HG03439 (cell line): ENCODE results near the gene NFKBIE.

ENCODE experiments used
- ATAC-seq: cut with Tn5 transposase; IDR thresholded peaks from one replicate; pipeline ENCODE4 v1.9.1; 2021; ENCODE audit warnings: mild to moderate bottlenecking, moderate library complexity; ENCODE audit not compliant: unreplicated experiment

NFKBIE gene

DNA sequence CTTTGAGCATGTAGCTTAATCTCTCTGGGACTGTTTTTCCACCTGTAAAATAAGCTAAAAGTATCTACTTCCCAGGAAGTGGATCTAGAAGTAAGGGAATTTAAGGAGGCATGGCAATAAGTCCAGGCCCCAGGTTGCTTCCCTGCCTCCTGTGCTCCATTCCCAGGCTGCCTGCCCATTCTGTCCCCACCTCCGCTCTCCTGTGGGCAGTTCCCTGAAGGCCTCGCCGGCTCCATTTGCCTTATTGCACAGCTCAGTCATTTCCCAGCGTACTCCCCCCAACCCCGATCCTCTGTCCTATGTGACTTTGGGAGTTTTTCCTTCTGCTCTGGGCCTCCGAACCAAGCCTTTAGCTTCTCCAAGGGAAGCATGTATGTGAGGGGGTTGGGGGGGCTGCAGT is 37.3 kb downstream of the NFKBIE start:
- ATAC-seq = no peak

DNA sequence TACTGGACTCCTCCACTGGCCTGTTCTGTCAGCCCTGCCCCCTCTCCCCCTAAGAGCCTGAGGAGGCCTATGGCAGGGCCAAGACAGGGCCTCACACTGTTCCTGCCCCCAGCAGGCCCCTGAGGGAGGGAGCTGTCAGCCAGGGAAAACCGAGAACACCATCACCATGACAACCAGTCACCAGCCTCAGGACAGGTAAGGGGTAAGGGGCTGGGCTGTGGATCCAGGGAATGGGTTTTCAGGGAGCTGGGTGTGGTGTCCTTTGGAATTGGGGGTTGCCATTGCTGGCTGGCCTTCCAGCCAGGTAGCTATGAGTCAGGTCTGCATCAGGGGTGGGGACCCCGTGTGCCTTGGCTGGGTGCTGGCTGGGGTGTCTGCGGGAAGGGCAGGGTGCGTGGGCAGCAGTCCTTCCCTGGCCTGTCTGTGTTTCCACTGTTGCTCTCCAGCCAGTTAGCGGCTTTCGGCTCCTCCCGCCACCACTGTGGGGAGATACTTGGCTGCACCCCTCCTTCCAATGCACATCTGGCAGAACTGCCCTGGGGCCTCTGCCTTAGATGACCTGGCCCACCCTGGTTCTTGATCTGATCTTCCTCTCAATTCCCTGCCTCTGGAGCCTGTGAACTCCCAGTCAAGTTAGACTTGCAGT is 38.1 kb downstream of the NFKBIE start:
- ATAC-seq = no peak

- no peak for ATAC-seq
Measured at GRCh38 chr6:44226368-44227147, 38.8 kb downstream of the NFKBIE start.

DNA sequence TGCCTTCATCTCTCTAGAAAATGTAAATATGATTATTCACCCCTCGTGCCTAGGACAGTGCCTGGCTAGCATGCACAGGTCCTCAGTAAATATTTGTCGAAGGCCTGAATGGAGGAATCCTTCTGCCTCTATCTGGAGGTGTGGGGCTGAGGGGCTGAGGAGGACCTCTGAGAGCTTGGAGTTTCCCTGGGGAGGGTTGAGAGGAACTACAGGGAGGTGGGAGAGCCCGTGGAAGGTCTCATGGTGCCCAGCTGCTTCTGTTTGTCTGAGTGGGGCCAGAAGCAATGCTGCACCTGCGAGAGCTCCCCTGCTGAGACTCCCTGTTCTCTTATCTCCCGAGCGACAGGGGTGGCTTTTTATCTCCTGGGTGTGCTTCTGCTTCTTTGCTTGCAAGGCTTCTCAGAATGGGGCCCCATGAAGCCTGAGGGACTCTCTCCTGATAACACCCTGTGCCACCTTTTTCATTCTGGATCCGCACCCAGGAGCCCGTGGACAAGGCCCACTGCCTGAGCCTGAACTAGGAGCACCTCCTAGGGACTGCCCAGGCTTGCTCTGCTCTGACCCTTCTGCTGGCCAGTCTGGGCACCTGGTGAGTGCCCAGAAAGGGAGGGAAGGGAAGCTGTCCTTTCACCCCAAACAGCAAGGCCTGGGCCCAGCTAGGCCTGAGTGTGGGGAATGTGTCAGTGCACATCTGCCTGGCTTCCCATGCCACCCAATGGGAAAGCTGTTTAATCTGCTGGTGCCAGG is 39.6 kb downstream of the NFKBIE start:
- no peak for ATAC-seq

- no peak for ATAC-seq
Measured at GRCh38 chr6:44224965-44225305, 40.4 kb downstream of the NFKBIE start.

DNA sequence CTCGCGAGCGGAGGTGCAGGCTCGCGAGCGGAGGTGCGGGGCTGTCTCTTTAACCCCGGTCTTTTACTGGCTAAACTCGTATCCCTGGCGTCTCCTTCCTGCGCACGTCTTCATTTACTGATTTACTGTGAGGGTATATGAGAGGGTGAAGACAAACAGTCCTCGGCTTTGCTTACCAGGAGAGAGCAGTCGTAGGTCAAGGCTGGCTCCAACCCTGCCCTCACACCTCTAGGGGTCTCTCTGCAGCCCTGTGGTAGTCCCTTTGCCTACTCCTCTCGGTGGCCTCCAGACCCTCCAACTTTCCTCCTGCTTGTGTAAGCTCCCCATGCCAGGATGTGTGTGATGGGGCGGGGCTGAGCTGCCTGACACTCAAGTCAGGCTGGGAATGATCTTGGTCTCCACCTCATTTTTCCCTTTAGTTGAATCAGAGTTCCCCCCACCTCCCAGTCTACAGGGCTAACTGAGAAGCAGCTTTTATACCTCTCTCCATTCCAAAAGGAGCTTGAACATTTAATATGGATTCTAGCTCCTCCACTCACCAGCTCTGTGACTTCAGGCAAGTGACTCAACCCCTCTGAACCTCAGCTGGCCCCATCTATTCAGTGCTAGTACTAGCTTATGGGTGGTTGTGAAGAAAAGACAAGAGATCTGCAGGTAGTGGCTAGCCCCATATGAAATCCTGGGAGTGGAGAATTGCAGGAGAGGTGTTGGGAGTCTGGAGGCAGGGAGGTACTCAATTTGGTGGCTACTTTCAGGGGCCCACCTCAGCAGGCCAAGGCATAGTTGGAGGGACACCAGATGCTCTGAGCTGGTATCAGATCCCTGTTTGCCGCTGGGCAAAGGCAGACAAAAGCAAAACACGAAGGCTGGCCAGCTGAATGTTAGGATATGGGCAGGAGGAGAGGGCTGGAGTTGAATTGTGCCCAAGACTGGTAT is 41.1 kb downstream of the NFKBIE start:
- ATAC-seq = peak; percentile 2

- ATAC-seq = peak; percentile 41
Measured at GRCh38 chr6:44223319-44224028, 41.9 kb downstream of the NFKBIE start, which contains the start of gene SLC29A1. Gene SLC29A1 (plus strand): TSS chr6:44223595. CDS start chr6:44227314, 3,719 bp downstream.

DNA sequence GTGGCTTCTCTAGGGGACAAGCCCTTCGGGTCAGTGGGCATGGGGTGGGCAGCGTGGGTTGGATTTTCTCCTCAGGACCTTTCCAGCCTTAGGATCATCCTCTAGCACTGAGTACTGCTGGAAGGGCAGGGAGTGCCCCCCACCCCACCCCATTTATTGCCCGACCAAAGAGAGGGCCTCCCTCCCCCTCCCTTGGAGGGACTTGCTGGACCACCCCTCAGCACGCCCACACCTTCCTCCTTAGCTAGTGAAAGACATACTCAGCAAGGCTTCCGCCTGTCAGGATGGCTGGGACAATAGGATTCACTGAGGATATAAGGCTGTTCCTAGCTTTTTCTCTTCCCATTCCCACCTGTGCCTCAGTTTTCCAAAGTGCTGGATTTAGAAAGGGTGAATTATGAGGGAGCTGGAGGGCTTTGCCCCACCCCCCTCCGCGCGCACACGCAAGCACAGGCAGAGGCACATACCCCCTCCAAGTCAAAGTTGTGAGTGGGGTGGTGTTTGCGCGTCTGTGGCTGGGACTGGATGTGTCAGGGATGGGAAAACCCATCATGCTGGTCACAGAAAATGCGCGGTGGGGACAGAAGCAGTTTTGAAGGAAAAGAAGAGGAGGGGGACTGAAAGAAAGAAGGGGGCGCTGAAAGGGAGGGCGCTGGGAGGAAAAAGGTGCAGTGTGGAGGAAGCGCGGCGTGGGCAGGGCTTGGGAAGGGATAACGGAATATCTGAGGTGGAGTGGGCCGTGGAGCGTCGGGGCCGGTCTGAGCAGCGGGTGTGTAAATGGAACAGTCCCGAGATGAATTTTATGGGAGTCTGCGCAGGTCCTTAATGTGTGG is 42.6 kb downstream of the NFKBIE start:
- ATAC-seq = no peak

DNA sequence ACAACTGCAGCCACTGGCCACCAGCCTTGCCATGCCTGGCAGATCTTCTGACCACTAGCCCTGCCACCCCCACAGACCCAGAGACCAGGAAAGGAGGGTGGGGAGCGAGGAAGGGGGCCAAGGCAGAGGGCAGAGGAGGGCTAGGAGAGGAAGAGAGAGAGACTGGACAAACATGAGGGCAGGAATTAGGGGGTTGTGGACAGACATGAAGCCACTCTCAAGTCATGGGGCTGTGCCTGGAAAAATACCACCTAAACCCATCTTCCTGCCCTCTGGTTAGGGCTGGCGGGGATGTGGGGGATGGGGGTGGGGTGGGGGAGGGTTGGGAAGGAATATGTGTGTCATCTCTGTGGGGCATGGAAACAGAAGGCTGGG is 43.4 kb downstream of the NFKBIE start:
- no peak for ATAC-seq

DNA sequence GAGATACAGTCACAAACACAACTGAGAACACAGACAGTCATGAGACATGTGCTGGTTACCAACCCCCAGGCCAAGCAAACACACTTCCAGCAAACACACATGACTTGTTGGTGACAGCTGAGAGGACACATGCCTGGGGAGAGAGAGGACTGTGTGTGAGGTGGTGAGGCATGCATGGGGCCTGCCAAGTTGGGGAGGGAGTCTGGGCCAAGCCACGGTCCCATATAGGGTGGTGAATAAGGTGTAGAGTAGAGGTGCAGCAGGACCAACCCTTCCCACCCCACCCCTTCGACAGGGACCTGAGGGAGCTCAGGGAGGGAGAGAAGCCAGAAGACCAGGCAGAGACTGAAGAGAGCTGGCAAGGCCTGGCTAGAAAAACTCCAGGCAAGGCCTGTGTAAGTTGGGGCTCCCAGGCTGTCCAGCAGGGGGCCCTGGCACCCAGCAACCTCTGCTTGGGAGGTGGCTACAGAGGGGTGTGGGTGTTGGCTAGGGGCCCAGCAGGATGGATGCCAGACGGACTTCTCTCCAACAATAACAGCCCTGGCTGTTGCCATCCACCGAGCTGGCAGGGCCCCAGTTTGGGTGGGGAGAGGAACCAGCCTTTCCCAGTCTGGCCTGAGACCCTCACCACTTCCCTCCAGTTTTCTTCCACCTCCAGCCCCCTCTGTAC is 43.9 kb downstream of the NFKBIE start:
- peak; percentile 42 for ATAC-seq

- no peak for ATAC-seq
Measured at GRCh38 chr6:44220913-44221290, 44.4 kb downstream of the NFKBIE start.

DNA sequence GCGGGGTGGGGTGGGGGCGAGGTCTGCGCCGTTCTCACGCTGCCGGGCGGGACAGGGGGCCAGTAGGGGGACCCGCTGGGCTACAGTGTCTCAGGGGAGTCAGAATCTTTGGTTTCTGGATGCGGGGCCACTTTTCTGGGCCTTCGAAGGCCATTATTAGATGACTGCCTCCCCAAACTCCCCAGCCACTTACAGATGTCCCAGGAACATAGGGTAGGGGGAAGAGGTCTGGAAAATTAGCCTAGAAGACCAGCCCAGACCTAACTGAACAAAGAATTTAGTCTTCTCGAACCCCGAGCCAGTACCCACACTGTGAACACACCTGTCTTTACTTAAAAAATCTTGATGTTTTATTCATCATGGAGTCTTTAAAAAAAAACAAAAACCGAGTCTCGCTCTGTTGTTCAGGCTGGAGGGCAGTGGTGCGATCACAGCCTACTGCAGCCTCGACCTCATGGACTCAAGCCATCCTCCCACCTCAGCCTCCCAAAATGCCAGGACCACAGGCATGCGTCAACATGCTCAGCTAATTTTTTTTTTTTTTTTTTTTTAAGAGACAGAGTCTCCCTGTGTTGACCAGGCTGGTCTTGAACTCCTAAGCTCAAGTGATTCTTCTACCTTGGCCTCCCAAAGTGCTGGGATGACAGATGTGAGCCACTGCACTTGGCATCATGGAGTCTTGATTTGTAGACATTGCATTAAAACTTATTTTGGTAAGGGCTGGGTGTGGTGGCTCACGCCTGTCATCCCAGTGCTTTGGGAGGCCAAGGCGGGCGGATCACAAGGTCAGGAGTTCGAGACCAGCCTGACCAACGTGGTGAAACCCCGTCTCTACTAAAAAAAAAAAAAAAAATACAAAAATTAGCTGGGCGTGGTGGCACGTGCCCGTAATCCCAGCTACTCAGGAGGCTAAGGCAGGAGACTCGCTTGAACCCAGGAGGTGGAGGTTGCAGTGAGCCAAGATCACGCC is 45.3 kb downstream of the NFKBIE start:
- ATAC-seq = no peak

GRCh38 chr6:44219053-44219814 is 46.1 kb downstream of the NFKBIE start:
- peak; percentile 47 for ATAC-seq

- ATAC-seq = no peak
Measured at GRCh38 chr6:44217332-44218143, 47.8 kb downstream of the NFKBIE start.

GRCh38 chr6:44216677-44217331 is 48.5 kb downstream of the NFKBIE start, which contains the start of gene MYMX:
Gene MYMX (plus strand): TSS chr6:44216926. CDS start chr6:44217472, 546 bp downstream.
- no peak for ATAC-seq
